Smooth muscle cell (in vitro differentiated cells): ENCODE results near the gene NDUFA5. TPM values are rescaled to one million over a fixed set of nuclear protein-coding genes. Genes with fewer than 3 reads are reported as not detected.

Experiments used
- DNase-seq: peaks from one replicate; lab custom pipeline; 2025; ENCODE audit not compliant: unreplicated experiment; lab: John Stamatoyannopoulos, UW
- H2AFZ ChIP-seq: fragments of 200-600 bp; sonication (generic); 2 replicates; pipeline ENCODE4 v1.6.0; 2016; ENCODE audit warnings: antibody characterized with exemption, low read depth, mild to moderate bottlenecking
- H3F3A ChIP-seq: fragments of 200-600 bp; sonication (generic); 2 replicates; pipeline ENCODE4 v1.6.0; 2017; ENCODE audit warnings: antibody characterized with exemption, low read depth
- H3K27ac ChIP-seq: fragments of 200-600 bp; sonication (generic); 2 replicates; pipeline ENCODE4 v1.5.1; 2016; ENCODE audit warnings: low read depth, mild to moderate bottlenecking
- H3K27me3 ChIP-seq: fragments of 200-600 bp; sonication (generic); 2 replicates; pipeline ENCODE4 v1.6.1; 2016; ENCODE audit warnings: low read depth, mild to moderate bottlenecking
- H3K36me3 ChIP-seq: fragments of 200-600 bp; sonication (generic); 2 replicates; pipeline ENCODE4 v1.5.1; 2016; ENCODE audit warnings: low read depth
- H3K4me1 ChIP-seq: fragments of 200-600 bp; sonication (generic); 2 replicates; pipeline ENCODE4 v1.5.1; 2016; ENCODE audit warnings: low read depth
- H3K4me2 ChIP-seq: fragments of 200-600 bp; sonication (generic); 2 replicates; pipeline ENCODE4 v1.6.0; 2016; ENCODE audit warnings: mild to moderate bottlenecking
- H3K4me3 ChIP-seq: fragments of 200-600 bp; sonication (generic); 2 replicates; pipeline ENCODE4 v1.5.1; 2016; ENCODE audit warnings: mild to moderate bottlenecking
- H3K79me2 ChIP-seq: fragments of 200-600 bp; sonication (generic); 2 replicates; pipeline ENCODE4 v1.6.0; 2016; ENCODE audit warnings: low read depth, mild to moderate bottlenecking
- H3K9ac ChIP-seq: fragments of 200-600 bp; sonication (generic); 2 replicates; pipeline ENCODE4 v1.6.0; 2016; ENCODE audit warnings: low read depth
- H3K9me3 ChIP-seq: fragments of 200-600 bp; sonication (generic); replicated peaks from 2 replicates; pipeline ENCODE4 v1.5.1; 2016; ENCODE audit warnings: low read depth
- H4K20me1 ChIP-seq: fragments of 200-600 bp; sonication (generic); 2 replicates; pipeline ENCODE4 v1.6.0; 2016; ENCODE audit warnings: low read depth
- WGBS: methylation state at CpG from one replicate; pipeline ENCODE4 v1.1.7; 2016; ENCODE audit warnings: low lambda C conversion rate; 5-methylcytosine and 5-hydroxymethylcytosine counted together
- polyA plus RNA-seq: library from polyadenylated mRNA; unstranded; fragments of >200 nt; fragmentation: Nextera tagmentation; extraction: Ambion mirVana; gene quantifications from 2 replicates; pipeline ENCODE4 v1.2.1, GENCODE V29; 2016
- total RNA-seq: library from RNA; depleted of rRNA; stranded (reverse); fragments of >200 nt; gene quantifications from 2 replicates; pipeline ENCODE4 v1.2.3, GENCODE V29; 2014
- TF ChIP-seq, protein P1 (sequence below): fragments of 200-600 bp; sonication (generic); IDR thresholded peaks from 2 replicates; pipeline ENCODE4 v1.5.1; 2017; ENCODE audit warnings: borderline replicate concordance, mild to moderate bottlenecking, antibody characterized with exemption; ENCODE audit not compliant: insufficient read depth, poor library complexity, severe bottlenecking

Gene NDUFA5
- total and polyA plus RNA-seq, 2 experiments from 2014 or later: 94.9 to 108 TPM

DNA sequence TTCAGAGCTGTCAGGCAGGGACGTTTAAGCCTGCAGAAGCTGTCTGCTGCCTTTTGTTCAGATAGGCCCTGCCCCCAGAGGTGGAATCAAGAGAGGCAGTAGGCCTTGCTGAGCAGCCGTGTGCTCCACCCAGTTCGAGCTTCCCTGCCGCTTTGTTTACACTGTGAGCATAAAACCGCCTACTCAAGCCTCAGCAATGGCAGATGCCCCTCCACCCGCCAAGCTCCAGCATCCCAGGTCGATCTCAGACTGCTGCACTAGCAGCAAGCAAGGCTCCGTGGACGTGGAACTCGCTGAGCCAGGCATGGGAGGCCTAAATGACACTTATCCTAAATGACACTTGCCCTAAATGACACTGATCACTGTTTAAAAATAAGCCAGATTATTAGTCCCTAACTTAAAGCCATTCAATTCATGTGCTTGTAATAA lies 37.2 kb upstream of the NDUFA5 start:
- Histone ChIP-seq H4K20me1 (no peaks in the 10 kb centered on the region), H3K36me3 (no peaks in the 10 kb centered on the region), H3K9me3 (no peaks in the 10 kb centered on the region), H3K79me2 (no peaks in the 10 kb centered on the region), H3K27ac (no peak overlapping the region), H3K4me2 (no peak overlapping the region), H2AFZ (peak overlapping the region; percentile 80), H3K9ac (no peak overlapping the region), H3K27me3 (no peaks in the 10 kb centered on the region), H3K4me1 (peaks cover 10% of the 10 kb centered on the region), H3K4me3 (no peak overlapping the region), H3F3A (no peaks in the 10 kb centered on the region)
- DNase-seq: no peak
- 10% methylated on average over 10 of the region's 10 CpGs for WGBS
- TF ChIP-seq, protein P1, sequence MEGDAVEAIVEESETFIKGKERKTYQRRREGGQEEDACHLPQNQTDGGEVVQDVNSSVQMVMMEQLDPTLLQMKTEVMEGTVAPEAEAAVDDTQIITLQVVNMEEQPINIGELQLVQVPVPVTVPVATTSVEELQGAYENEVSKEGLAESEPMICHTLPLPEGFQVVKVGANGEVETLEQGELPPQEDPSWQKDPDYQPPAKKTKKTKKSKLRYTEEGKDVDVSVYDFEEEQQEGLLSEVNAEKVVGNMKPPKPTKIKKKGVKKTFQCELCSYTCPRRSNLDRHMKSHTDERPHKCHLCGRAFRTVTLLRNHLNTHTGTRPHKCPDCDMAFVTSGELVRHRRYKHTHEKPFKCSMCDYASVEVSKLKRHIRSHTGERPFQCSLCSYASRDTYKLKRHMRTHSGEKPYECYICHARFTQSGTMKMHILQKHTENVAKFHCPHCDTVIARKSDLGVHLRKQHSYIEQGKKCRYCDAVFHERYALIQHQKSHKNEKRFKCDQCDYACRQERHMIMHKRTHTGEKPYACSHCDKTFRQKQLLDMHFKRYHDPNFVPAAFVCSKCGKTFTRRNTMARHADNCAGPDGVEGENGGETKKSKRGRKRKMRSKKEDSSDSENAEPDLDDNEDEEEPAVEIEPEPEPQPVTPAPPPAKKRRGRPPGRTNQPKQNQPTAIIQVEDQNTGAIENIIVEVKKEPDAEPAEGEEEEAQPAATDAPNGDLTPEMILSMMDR: no peak

DNA sequence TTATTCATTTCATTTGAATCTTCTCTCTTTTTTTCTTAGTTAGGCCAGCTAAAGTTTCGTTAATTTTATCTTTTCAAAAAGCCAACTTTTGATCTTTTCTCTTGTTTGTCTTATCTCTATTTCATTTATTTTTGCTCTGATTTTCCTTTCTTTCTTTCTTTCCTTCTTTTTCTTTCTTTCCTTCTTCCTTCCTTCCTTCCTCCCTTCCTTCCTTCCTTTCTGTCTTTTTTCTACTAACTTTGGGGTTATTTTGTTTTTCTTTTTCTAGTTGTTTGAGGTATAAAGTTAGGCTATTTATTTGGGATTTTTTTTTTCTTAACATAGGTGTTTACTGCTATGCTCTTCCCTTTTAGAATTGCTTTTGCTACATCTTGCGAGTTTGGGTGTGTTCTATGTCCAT lies 30.8 kb upstream of the NDUFA5 start:
- Histone ChIP-seq H3K79me2 (no peaks in the 10 kb centered on the region), H3K4me3 (no peak overlapping the region), H4K20me1 (no peaks in the 10 kb centered on the region), H2AFZ (no peak overlapping the region), H3K4me1 (no peaks in the 10 kb centered on the region), H3K27me3 (no peaks in the 10 kb centered on the region), H3K9me3 (no peaks in the 10 kb centered on the region), H3K36me3 (no peaks in the 10 kb centered on the region), H3K9ac (no peak overlapping the region), H3F3A (no peaks in the 10 kb centered on the region), H3K4me2 (no peak overlapping the region), H3K27ac (no peak overlapping the region)
- TF ChIP-seq, protein P1: no peak
- WGBS: 97% methylated on average over 2 of the region's 2 CpGs
- no peak for DNase-seq

DNA sequence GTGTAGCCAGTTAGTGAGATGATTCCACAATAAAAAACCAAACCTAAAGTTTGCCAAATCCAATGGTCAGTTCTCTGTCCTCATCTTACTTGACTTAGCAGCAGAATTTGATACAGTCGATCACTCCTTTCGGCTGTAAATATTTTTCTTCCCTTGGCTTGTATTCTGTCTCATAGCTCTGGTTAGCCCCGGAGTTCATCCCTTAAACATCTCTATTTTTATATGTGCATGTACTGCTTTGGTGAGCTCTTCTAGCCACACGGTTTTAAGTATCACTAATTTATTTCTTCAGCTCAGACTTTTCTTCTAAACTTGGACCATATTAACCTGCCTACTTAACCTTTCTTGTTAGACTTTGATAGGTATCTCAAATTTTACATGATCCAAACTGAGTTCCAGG lies 26.2 kb upstream of the NDUFA5 start:
- H3K4me2 ChIP-seq: no peak overlapping the region
- no peak for DNase-seq
- WGBS: 95% methylated on average over 4 of the region's 4 CpGs

GRCh38 chr7:123581162-123581459 lies 23.5 kb upstream of the NDUFA5 start:
- Histone ChIP-seq H3K27ac (no peak overlapping the region), H4K20me1 (no peaks in the 10 kb centered on the region), H3K27me3 (no peaks in the 10 kb centered on the region), H3K4me2 (peak overlapping the region; percentile 60), H3K36me3 (no peaks in the 10 kb centered on the region), H3K4me3 (no peak overlapping the region), H3K9me3 (no peaks in the 10 kb centered on the region), H3K79me2 (no peaks in the 10 kb centered on the region), H3K9ac (no peak overlapping the region), H2AFZ (peak overlapping the region; percentile 82), H3F3A (no peaks in the 10 kb centered on the region), H3K4me1 (no peaks in the 10 kb centered on the region)
- no peak for DNase-seq
- TF ChIP-seq, protein P1: no peak
- WGBS: 40% methylated on average over 2 of the region's 2 CpGs

More for the DNA sequence above, 26.2 kb upstream of the NDUFA5 start:
- Histone ChIP-seq H3K27me3 (no peaks in the 10 kb centered on the region), H2AFZ (no peak overlapping the region), H3K27ac (no peak overlapping the region), H3K9me3 (no peaks in the 10 kb centered on the region), H3K79me2 (no peaks in the 10 kb centered on the region), H3K4me3 (no peak overlapping the region), H3F3A (no peaks in the 10 kb centered on the region), H3K9ac (no peak overlapping the region), H3K4me1 (no peaks in the 10 kb centered on the region), H4K20me1 (no peaks in the 10 kb centered on the region), H3K36me3 (no peaks in the 10 kb centered on the region)
- TF ChIP-seq, protein P1: no peak
